HG02840 (cell line): ENCODE results near the gene COL23A1.

Experiments used
- ATAC-seq: cut with Tn5 transposase; IDR thresholded peaks from one replicate; pipeline ENCODE4 v1.9.1; 2021; ENCODE audit warnings: mild to moderate bottlenecking, moderate library complexity, moderate number of reproducible peaks; ENCODE audit not compliant: unreplicated experiment, low FRiP score

The COL23A1 gene

GRCh38 chr5:178590141-178590923 is at the start of gene COL23A1:
COL23A1 (minus strand) TSS chr5:178590393.
- no peak for ATAC-seq

GRCh38 chr5:178637356-178638074 is 47.3 kb upstream of the COL23A1 start:
- ATAC-seq, result no peak

- ATAC-seq, result no peak
Measured at GRCh38 chr5:178632285-178632684, 42.1 kb upstream of the COL23A1 start.

GRCh38 chr5:178630951-178631350 is 40.8 kb upstream of the COL23A1 start:
- no peak for ATAC-seq

- ATAC-seq, result no peak
Measured at GRCh38 chr5:178630475-178630930, 40.3 kb upstream of the COL23A1 start.

- no peak for ATAC-seq
Measured at GRCh38 chr5:178627259-178627598, 37.0 kb upstream of the COL23A1 start.

GRCh38 chr5:178626484-178627258 is 36.5 kb upstream of the COL23A1 start, which contains the start of gene CLK4:
CLK4 (minus strand) TSS chr5:178627050; CDS start chr5:178623416, 3,634 bp downstream.
- ATAC-seq, result peak; percentile 83

- ATAC-seq, result no peak
Measured at GRCh38 chr5:178625679-178626483, 35.7 kb upstream of the COL23A1 start.

- ATAC-seq, result no peak
Measured at GRCh38 chr5:178624631-178625546, 34.7 kb upstream of the COL23A1 start.

- no peak for ATAC-seq
Measured at GRCh38 chr5:178622679-178623247, 32.6 kb upstream of the COL23A1 start.

- ATAC-seq, result no peak
Measured at GRCh38 chr5:178619390-178619789, 29.2 kb upstream of the COL23A1 start.

GRCh38 chr5:178612299-178612698 is 22.1 kb upstream of the COL23A1 start:
- ATAC-seq, result no peak

- ATAC-seq, result no peak
Measured at GRCh38 chr5:178606269-178606668, 16.1 kb upstream of the COL23A1 start.

GRCh38 chr5:178605788-178606187 is 15.6 kb upstream of the COL23A1 start:
- ATAC-seq, result no peak

GRCh38 chr5:178602752-178603151 is 12.6 kb upstream of the COL23A1 start:
- ATAC-seq, result no peak

- no peak for ATAC-seq
Measured at GRCh38 chr5:178595750-178596149, 5.6 kb upstream of the COL23A1 start.

- ATAC-seq, result no peak
Measured at GRCh38 chr5:178595150-178595549, 5.0 kb upstream of the COL23A1 start.

GRCh38 chr5:178590924-178591423 is 781 bp upstream of the COL23A1 start:
- ATAC-seq, result no peak
